ENCODE results near the gene SUGP2.

The SUGP2 gene

GRCh38 chr19:19059837-19060611 lies 26.7 kb upstream of the SUGP2 start:
- no peak for TF ChIP-seq CTCF (IDR thresholded peaks at IDR 0.05; ENCODE audit: low read depth, low read length, missing control alignments)
- H3K4me3 ChIP-seq (ENCODE audit: low read depth, low read length) = no peak overlapping the region
- no peak for DNase-seq (ENCODE audit: low read depth)
- in situ Hi-C loops (cut with HindIII; ENCODE audit: low sequenced_read_pairs) = no loop called here

GRCh38 chr19:19059018-19059836 lies 25.9 kb upstream of the SUGP2 start:
- no peak for TF ChIP-seq CTCF (IDR thresholded peaks at IDR 0.05; ENCODE audit: low read depth, low read length, missing control alignments)
- in situ Hi-C loops (cut with HindIII; ENCODE audit: low sequenced_read_pairs) = no loop called here
- DNase-seq (ENCODE audit: low read depth) = no peak
- no peak overlapping the region for H3K4me3 ChIP-seq (ENCODE audit: low read depth, low read length)

- DNase-seq (ENCODE audit: low read depth) = no peak
- no peak overlapping the region for H3K4me3 ChIP-seq (ENCODE audit: low read depth, low read length)
- in situ Hi-C loops (cut with HindIII; ENCODE audit: low sequenced_read_pairs) = no loop called here
- TF ChIP-seq CTCF (IDR thresholded peaks at IDR 0.05; ENCODE audit: low read depth, low read length, missing control alignments) = no peak
Observed at GRCh38 chr19:19057720-19058119, 24.4 kb upstream of the SUGP2 start.

- no peak overlapping the region for H3K4me3 ChIP-seq (ENCODE audit: low read depth, low read length)
- in situ Hi-C loops (cut with HindIII; ENCODE audit: low sequenced_read_pairs) = no loop called here
- DNase-seq (ENCODE audit: low read depth) = no peak
- TF ChIP-seq CTCF (IDR thresholded peaks at IDR 0.05; ENCODE audit: low read depth, low read length, missing control alignments) = no peak
Observed at GRCh38 chr19:19057317-19057716, 24.0 kb upstream of the SUGP2 start.

GRCh38 chr19:19056636-19057275 lies 23.4 kb upstream of the SUGP2 start:
- in situ Hi-C loops (cut with HindIII; ENCODE audit: low sequenced_read_pairs) = no loop called here
- no peak for TF ChIP-seq CTCF (IDR thresholded peaks at IDR 0.05; ENCODE audit: low read depth, low read length, missing control alignments)
- H3K4me3 ChIP-seq (ENCODE audit: low read depth, low read length) = no peak overlapping the region
- no peak for DNase-seq (ENCODE audit: low read depth)

- in situ Hi-C loops (cut with HindIII; ENCODE audit: low sequenced_read_pairs) = no loop called here
- DNase-seq (ENCODE audit: low read depth) = no peak
- no peak for TF ChIP-seq CTCF (IDR thresholded peaks at IDR 0.05; ENCODE audit: low read depth, low read length, missing control alignments)
- no peak overlapping the region for H3K4me3 ChIP-seq (ENCODE audit: low read depth, low read length)
Observed at GRCh38 chr19:19055701-19056100, 22.4 kb upstream of the SUGP2 start.

All from astrocyte of the cerebellum (primary cell).